Measurements from ENCODE around the gene MYO18A. TPM values are rescaled to one million over a fixed set of nuclear protein-coding genes. Genes with fewer than 3 reads are reported as not detected.

MYO18A gene
- total and polyA plus RNA-seq, 12 donors, result 61.4 to 442 (median 327) TPM

DNA sequence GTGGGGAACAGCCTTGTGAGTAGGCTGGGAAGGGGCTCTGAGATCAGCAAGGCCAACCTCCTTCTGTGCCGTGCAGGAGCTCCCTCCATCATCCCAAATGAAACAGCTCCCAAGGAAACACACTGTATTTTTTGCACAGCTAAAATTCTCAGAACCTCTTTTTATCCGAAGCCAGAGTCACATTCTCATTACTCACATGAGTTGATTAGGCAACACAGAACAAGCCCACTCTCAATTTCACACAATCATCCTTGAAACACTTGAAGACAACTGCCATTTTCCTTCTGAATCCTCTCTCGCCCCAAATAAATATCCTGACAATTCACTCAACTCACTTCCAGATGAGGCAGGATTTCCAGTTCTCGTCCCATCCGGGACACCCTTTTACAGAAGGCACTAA is 66.1 kb downstream of the MYO18A start:
- Histone ChIP-seq H3K4me1 (peaks cover 19 to 48% (median 33%) of the 10 kb centered on the region in 9 donors), H3K36me3 (peaks cover 0 to 93% (median 68%) of the 10 kb centered on the region in 9 donors), H3K27ac (no peak overlapping the region), H3K27me3 (no peaks in the 10 kb centered on the region), H3K4me3 (no peak overlapping the region), H3K9me3 (no peaks in the 10 kb centered on the region)
- DNase-seq (no peak), ATAC-seq (no peak)
- TF ChIP-seq, protein P1, sequence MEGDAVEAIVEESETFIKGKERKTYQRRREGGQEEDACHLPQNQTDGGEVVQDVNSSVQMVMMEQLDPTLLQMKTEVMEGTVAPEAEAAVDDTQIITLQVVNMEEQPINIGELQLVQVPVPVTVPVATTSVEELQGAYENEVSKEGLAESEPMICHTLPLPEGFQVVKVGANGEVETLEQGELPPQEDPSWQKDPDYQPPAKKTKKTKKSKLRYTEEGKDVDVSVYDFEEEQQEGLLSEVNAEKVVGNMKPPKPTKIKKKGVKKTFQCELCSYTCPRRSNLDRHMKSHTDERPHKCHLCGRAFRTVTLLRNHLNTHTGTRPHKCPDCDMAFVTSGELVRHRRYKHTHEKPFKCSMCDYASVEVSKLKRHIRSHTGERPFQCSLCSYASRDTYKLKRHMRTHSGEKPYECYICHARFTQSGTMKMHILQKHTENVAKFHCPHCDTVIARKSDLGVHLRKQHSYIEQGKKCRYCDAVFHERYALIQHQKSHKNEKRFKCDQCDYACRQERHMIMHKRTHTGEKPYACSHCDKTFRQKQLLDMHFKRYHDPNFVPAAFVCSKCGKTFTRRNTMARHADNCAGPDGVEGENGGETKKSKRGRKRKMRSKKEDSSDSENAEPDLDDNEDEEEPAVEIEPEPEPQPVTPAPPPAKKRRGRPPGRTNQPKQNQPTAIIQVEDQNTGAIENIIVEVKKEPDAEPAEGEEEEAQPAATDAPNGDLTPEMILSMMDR (IDR thresholded peaks at IDR 0.05), result no peak
- 88 to 90% methylated on average over 5 of the region's 5 CpGs for WGBS, 2 donors
- intact Hi-C loops (cut with DNase I), result loop anchor here in 3 of 10 donors (10.0 kb wide), 1 partner anchor 389 kb away; the partner anchor contains the start of genes NEK8 (in 3 of the 3) and TLCD1 (in 3 of the 3)

DNA sequence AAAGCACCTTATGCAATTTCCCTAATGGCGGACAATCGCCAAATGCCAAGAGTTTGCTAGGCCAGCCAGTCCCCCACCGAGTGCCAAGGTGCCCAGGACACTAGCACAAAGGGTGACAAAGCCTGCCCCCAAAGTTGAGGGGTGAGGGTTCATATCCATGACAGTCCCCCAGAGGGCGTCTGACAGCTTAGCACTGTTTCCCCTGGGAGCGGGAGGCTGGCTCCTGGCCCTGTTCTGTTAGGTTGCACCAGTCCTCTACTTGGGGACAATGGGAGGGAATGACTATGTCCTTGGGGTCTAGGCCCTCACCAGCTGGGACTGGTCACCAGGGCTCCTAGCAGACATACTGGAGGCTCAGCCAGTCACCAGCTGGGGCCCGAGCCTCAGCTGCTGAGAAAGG is 66.9 kb downstream of the MYO18A start:
- ATAC-seq, result no peak
- H3K36me3 ChIP-seq, result peaks cover 0 to 93% (median 64%) of the 10 kb centered on the region in 9 donors
- TF ChIP-seq, protein P1 (IDR thresholded peaks at IDR 0.05), result no peak

DNA sequence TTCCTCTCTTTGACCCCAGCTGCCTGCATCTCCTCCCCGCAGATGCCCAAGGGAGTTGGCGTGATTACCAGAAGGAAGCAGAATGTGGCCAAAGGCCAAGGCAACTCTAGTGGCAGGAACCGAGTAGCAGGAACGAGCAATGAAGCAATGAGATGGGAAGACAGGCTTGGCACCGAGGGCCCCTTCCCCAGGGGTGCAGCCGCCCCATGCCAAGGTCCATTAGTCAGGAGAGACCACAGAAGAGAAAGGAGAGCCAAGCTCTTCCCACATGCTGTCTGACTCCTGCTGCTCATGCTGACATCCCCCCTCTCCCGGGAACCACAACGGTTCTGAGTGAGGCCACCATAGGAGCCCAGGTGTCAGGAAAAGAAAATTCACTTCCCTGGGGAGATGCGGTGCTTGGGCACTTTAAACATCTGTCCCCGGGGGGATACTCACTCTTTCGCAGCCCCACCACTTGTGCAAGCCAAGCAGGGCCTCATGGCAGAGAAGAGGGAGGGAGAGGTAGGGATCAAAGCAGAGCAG is 67.4 kb downstream of the MYO18A start:
- TF ChIP-seq, protein P1 (IDR thresholded peaks at IDR 0.05), result no peak
- H3K4me3 ChIP-seq, result no peak overlapping the region
- WGBS, 2 donors, result 28 to 32% methylated on average over 11 of the region's 11 CpGs
- peaks cover 26 to 60% (median 41%) of the 10 kb centered on the region in 9 donors for H3K4me1 ChIP-seq
- peak overlapping the region in 9 of 10 donors; percentile 4 to 78 (median 49) for H3K27ac ChIP-seq
- H3K9me3 ChIP-seq, result no peaks in the 10 kb centered on the region
- intact Hi-C loops (cut with DNase I), result loop anchor here in 5 of 10 donors (1.0 to 10.0 kb wide), 4 partner anchors 146 to 388 kb away; partner anchors contain the start of genes NEK8 (in 3 of the 5) and TLCD1 (in 3 of the 5)
- DNase-seq, result peak; percentile 52 to 61
- no peaks in the 10 kb centered on the region for H3K27me3 ChIP-seq
- peaks cover 0 to 93% (median 60%) of the 10 kb centered on the region in 9 donors for H3K36me3 ChIP-seq
- ATAC-seq, result peak in 5 of 8 donors; percentile 15 to 51 (median 47)

More for the DNA sequence above, 66.9 kb downstream of the MYO18A start:
- H3K4me3 ChIP-seq, result no peak overlapping the region
- peaks cover 24 to 55% (median 38%) of the 10 kb centered on the region in 9 donors for H3K4me1 ChIP-seq
- H3K27me3 ChIP-seq, result no peaks in the 10 kb centered on the region
- intact Hi-C loops (cut with DNase I), result loop anchor here in 5 of 10 donors (2.0 to 10.0 kb wide), 3 partner anchors 147 to 389 kb away; partner anchors contain the start of genes NEK8 (in 3 of the 5) and TLCD1 (in 3 of the 5)
- H3K27ac ChIP-seq, result peak overlapping the region in 6 of 10 donors; percentile 4 to 78 (median 59)
- no peaks in the 10 kb centered on the region for H3K9me3 ChIP-seq
- WGBS, 2 donors, result 79 to 86% methylated on average over 6 of the region's 6 CpGs
- no peak for DNase-seq

DNA sequence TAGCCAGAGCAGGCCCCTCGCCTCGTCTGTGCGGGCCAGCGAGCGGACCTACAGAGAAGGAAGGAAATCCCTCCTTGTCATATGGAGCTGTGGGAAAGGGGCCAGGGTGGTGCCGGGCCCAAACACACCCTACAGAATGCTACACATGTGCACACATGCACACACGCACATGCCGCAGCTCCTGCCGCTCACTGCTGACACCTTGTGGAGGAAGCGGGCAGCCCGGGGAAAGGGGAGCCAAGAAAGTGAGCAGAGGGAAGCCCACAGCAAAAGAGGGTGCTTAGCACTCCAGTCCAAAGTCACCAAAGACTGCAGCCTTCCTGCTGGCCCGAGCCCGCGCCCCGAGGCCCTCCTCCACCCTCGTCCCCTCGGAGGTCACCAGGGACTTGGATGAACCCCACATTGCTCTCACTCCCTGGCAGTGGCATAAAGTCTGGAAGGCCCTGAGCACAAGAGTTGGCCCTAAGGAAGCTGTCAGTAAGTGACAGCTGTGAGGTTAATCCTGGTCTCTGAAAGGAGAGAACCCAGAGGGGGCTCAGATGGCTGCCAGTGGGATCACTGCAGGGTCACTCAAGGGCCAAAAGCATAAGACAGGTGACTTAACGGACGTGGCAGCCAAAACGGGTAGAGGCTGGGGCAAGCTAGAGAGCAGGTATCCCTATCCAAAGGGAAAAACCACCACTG is 68.2 kb downstream of the MYO18A start:
- WGBS, 2 donors, result 18 to 31% methylated on average over 20 of the region's 20 CpGs

More for the DNA sequence above, 68.2 kb downstream of the MYO18A start:
- Histone ChIP-seq H3K27me3 (no peaks in the 10 kb centered on the region), H3K4me3 (no peak overlapping the region), H3K9me3 (no peaks in the 10 kb centered on the region), H3K27ac (peak overlapping the region in 9 of 10 donors; percentile 4 to 78 (median 49)), H3K4me1 (peaks cover 26 to 59% (median 34%) of the 10 kb centered on the region in 9 donors), H3K36me3 (peaks cover 0 to 95% (median 66%) of the 10 kb centered on the region in 9 donors)
- TF ChIP-seq, protein P1 (IDR thresholded peaks at IDR 0.05), result peak; percentile 76 to 95 (median 92)
- DNase-seq, result peak; percentile 65 to 81
- ATAC-seq, result peak; percentile 50 to 73 (median 62)
- intact Hi-C loops (cut with DNase I), result loop anchor here in 6 of 10 donors (1.0 to 10.0 kb wide), 4 partner anchors 145 to 387 kb away; partner anchors contain the start of genes NEK8 (in 3 of the 6) and TLCD1 (in 3 of the 6)

Measured in heart right ventricle (tissue), 16 donors.